Measurements from ENCODE around the gene THBS4.

Gene THBS4

DNA sequence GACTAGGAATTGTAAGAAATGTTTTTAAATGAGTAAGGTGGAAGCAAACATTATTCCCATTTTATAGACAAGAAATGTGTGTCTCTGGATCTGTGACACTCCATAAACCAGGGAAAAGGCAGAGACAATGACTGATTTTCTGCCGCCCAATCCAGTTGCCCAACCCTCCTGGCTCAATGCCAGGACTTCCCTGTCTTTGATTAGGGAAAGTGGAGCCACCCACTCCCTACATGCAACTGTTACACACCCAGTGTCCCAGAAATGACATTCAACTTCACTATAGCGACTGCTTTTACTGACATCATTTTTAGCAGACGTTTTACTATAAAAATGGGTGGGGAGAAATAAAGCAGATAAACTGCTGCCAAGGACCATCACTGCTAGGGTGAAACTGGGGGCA, 79.7 kb downstream of the THBS4 start:
- 94 to 96% methylated on average over 3 of the region's 3 CpGs for WGBS, 2 experiments

DNA sequence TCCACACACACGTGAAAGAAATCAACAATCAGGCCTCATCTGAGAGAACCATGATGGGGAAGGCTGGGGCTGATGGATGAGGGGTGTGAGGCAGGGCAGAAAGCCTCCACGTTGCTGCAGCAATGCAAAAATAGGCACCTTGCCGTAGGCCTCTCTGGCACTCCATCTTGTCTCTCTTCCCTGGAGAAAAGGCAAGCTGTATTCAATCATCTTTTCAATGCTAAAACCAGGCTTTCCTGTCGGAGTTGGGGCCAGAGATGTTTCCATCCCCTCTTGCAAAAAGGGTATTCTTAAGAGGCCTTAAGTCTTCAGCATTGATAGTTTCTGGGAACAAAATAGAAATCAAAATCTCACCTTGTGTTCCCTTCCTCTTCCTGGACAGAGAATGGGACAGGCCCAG, 80.9 kb downstream of the THBS4 start:
- 83 to 89% methylated on average over 4 of the region's 4 CpGs for WGBS, 2 experiments
- Histone ChIP-seq H3K4me3 (ENCODE audit: insufficient read depth, low read depth, low read length) (no peak overlapping the region), H3K9me3 (ENCODE audit: control insufficient read depth, low read length) (peaks cover 3% of the 10 kb centered on the region), H3K27ac (ENCODE audit: insufficient read depth, low read depth, low read length, poor library complexity, severe bottlenecking) (no peak overlapping the region), H3K4me1 (ENCODE audit: control insufficient read depth, insufficient read depth, low read length) (peaks cover 10% of the 10 kb centered on the region), H3K27me3 (ENCODE audit: control insufficient read depth, insufficient read depth, low read length, poor library complexity, severe bottlenecking) (no peaks in the 10 kb centered on the region), H3K36me3 (ENCODE audit: control insufficient read depth, insufficient read depth, low read length) (no peaks in the 10 kb centered on the region)

More for the DNA sequence above, 79.7 kb downstream of the THBS4 start:
- Histone ChIP-seq H3K36me3 (ENCODE audit: control insufficient read depth, insufficient read depth, low read length) (no peaks in the 10 kb centered on the region), H3K9me3 (ENCODE audit: control insufficient read depth, low read length) (peaks cover 3% of the 10 kb centered on the region), H3K27me3 (ENCODE audit: control insufficient read depth, insufficient read depth, low read length, poor library complexity, severe bottlenecking) (no peaks in the 10 kb centered on the region), H3K27ac (ENCODE audit: insufficient read depth, low read depth, low read length, poor library complexity, severe bottlenecking) (no peak overlapping the region), H3K4me1 (ENCODE audit: control insufficient read depth, insufficient read depth, low read length) (peaks cover 21% of the 10 kb centered on the region), H3K4me3 (ENCODE audit: insufficient read depth, low read depth, low read length) (no peak overlapping the region)

DNA sequence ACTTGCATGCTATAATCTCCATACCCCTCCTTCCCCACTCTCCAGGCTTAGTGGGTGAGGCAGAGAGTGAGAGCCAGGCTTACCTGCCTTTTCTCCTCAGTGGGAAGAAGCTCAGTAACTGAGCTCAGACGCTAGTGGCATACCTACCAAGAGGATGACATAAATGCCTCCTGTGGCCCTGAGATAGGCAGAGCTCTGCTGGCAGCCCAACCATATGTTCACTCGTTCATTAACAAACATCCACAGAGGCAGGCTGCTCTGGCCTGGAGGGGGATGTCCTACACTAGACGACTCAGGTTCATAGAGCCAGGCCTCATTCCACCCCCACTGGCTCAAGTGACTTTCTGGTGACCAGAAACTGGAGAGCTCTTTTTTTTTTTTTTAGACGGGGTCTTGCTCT, 81.3 kb downstream of the THBS4 start:
- no peaks in the 10 kb centered on the region for H3K27me3 ChIP-seq (ENCODE audit: control insufficient read depth, insufficient read depth, low read length, poor library complexity, severe bottlenecking)
- H3K27ac ChIP-seq (ENCODE audit: insufficient read depth, low read depth, low read length, poor library complexity, severe bottlenecking): no peak overlapping the region
- H3K4me3 ChIP-seq (ENCODE audit: insufficient read depth, low read depth, low read length): no peak overlapping the region
- no peaks in the 10 kb centered on the region for H3K36me3 ChIP-seq (ENCODE audit: control insufficient read depth, insufficient read depth, low read length)
- H3K4me1 ChIP-seq (ENCODE audit: control insufficient read depth, insufficient read depth, low read length): peaks cover 6% of the 10 kb centered on the region
- WGBS, 2 experiments: 76 to 86% methylated on average over 4 of the region's 4 CpGs
- peaks cover 3% of the 10 kb centered on the region for H3K9me3 ChIP-seq (ENCODE audit: control insufficient read depth, low read length)

DNA sequence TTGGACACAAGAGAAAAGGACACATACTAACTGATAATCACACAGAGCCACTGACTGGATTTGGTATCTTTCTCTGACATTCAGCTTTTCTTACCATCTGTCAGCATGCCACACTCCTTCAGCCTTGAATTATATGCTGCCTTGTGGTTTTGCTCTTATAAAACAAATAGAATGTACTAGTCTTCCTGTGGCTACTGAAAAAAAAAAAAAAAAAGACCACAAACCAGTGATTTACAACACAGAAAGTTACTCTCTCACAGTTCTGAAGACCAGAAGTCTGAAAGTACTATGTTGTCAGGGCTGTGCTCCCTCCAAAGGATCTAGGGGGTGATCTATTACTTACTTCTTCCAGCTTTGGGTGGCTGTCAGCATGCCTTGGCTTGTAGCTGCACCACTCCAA, 82.3 kb downstream of the THBS4 start:
- no peaks in the 10 kb centered on the region for H3K27me3 ChIP-seq (ENCODE audit: control insufficient read depth, insufficient read depth, low read length, poor library complexity, severe bottlenecking)

DNA sequence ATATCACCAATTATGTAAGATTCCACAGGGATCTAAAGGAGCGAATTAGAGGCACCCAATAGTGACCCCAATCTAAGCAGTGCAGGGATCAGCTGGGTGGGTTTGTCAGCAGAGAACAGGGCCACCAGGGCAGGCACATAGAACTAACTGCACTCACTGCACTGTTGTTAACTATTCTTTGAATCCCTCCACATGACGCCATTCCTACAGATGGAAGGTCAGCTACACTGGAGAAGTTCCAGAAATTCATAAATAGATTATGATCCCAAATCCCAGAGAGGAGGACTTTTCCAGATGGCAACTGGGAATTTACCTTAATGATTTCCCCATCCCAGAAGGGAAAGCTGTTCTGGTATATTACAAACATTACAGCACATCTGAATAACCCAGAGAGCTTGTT, 84.2 kb downstream of the THBS4 start:
- Histone ChIP-seq H3K27ac (ENCODE audit: insufficient read depth, low read depth, low read length, poor library complexity, severe bottlenecking) (no peak overlapping the region), H3K4me3 (ENCODE audit: insufficient read depth, low read depth, low read length) (no peak overlapping the region), H3K4me1 (ENCODE audit: control insufficient read depth, insufficient read depth, low read length) (no peaks in the 10 kb centered on the region), H3K9me3 (ENCODE audit: control insufficient read depth, low read length) (no peaks in the 10 kb centered on the region), H3K27me3 (ENCODE audit: control insufficient read depth, insufficient read depth, low read length, poor library complexity, severe bottlenecking) (no peaks in the 10 kb centered on the region), H3K36me3 (ENCODE audit: control insufficient read depth, insufficient read depth, low read length) (no peaks in the 10 kb centered on the region)
- 93 to 94% methylated on average over 2 of the region's 2 CpGs for WGBS, 2 experiments

More for the DNA sequence above, 82.3 kb downstream of the THBS4 start:
- Histone ChIP-seq H3K4me1 (ENCODE audit: control insufficient read depth, insufficient read depth, low read length) (no peaks in the 10 kb centered on the region), H3K27ac (ENCODE audit: insufficient read depth, low read depth, low read length, poor library complexity, severe bottlenecking) (no peak overlapping the region), H3K4me3 (ENCODE audit: insufficient read depth, low read depth, low read length) (no peak overlapping the region), H3K9me3 (ENCODE audit: control insufficient read depth, low read length) (peaks cover 3% of the 10 kb centered on the region), H3K36me3 (ENCODE audit: control insufficient read depth, insufficient read depth, low read length) (no peaks in the 10 kb centered on the region)

DNA sequence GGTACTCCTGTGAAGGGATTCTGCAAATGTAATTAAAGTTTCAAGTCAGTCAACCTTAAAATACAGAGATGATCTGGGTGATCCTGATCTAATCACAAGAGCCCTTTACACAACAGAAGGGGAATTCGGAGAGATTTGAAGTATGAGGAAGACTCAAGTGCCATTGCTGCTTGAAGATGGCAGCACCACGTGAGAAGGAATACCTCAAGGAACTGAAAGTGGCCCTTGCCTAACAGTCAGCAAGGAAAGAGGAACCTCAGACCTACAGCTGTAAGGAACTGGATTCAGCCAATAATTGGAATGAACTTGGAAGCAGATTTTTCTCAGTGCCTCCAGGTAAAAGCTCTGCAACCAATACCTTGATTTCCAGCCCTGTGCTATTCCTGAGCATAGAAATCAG, 87.4 kb downstream of the THBS4 start:
- Histone ChIP-seq H3K27me3 (ENCODE audit: control insufficient read depth, insufficient read depth, low read length, poor library complexity, severe bottlenecking) (no peaks in the 10 kb centered on the region), H3K4me1 (ENCODE audit: control insufficient read depth, insufficient read depth, low read length) (no peaks in the 10 kb centered on the region), H3K27ac (ENCODE audit: insufficient read depth, low read depth, low read length, poor library complexity, severe bottlenecking) (no peak overlapping the region), H3K4me3 (ENCODE audit: insufficient read depth, low read depth, low read length) (no peak overlapping the region), H3K36me3 (ENCODE audit: control insufficient read depth, insufficient read depth, low read length) (no peaks in the 10 kb centered on the region), H3K9me3 (ENCODE audit: control insufficient read depth, low read length) (no peaks in the 10 kb centered on the region)
- 83 to 97% methylated on average over 2 of the region's 2 CpGs for WGBS, 2 experiments

DNA sequence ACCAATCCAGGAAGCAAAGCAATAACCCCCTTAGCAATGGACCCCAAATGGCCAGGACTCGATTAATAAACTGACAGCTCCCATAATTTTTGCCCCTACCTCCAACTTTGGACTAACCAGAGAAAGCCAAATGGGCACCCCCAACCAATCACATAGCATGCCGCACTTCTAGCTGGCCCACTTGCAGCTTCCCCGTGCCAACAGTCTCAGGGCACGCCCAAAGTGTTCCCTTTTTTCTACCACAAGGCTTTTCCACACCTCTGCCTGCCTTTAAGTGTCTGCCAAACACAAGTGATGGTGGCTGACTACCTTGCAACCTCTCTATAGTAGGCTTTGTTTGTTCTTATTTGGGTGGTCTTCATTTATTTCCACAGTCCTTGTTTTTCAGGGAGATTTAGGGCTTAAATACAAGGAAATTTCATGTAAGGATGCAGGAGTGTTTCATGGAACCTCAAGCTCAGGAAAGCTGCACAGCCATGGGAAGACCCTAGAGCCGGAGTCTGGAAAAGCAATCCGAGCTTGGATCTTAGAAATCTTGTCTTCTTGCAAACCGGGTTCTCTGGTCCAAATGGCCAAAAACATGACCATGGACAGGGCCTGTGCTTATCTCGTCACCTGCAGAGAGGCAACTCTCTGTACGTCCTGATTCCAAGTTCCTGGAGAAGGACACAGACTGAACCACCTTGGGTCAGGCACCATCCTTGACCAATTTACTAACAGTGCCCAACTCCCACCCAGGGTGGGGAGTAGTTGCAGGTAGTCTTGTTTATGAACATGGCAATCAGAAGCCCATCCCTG, 89.2 kb downstream of the THBS4 start:
- Histone ChIP-seq H3K4me3 (ENCODE audit: insufficient read depth, low read depth, low read length) (no peak overlapping the region), H3K4me1 (ENCODE audit: control insufficient read depth, insufficient read depth, low read length) (no peaks in the 10 kb centered on the region), H3K27ac (ENCODE audit: insufficient read depth, low read depth, low read length, poor library complexity, severe bottlenecking) (no peak overlapping the region), H3K36me3 (ENCODE audit: control insufficient read depth, insufficient read depth, low read length) (no peaks in the 10 kb centered on the region), H3K27me3 (ENCODE audit: control insufficient read depth, insufficient read depth, low read length, poor library complexity, severe bottlenecking) (no peaks in the 10 kb centered on the region), H3K9me3 (ENCODE audit: control insufficient read depth, low read length) (no peaks in the 10 kb centered on the region)
- WGBS, 2 experiments: 91 to 92% methylated on average over 9 of the region's 9 CpGs

DNA sequence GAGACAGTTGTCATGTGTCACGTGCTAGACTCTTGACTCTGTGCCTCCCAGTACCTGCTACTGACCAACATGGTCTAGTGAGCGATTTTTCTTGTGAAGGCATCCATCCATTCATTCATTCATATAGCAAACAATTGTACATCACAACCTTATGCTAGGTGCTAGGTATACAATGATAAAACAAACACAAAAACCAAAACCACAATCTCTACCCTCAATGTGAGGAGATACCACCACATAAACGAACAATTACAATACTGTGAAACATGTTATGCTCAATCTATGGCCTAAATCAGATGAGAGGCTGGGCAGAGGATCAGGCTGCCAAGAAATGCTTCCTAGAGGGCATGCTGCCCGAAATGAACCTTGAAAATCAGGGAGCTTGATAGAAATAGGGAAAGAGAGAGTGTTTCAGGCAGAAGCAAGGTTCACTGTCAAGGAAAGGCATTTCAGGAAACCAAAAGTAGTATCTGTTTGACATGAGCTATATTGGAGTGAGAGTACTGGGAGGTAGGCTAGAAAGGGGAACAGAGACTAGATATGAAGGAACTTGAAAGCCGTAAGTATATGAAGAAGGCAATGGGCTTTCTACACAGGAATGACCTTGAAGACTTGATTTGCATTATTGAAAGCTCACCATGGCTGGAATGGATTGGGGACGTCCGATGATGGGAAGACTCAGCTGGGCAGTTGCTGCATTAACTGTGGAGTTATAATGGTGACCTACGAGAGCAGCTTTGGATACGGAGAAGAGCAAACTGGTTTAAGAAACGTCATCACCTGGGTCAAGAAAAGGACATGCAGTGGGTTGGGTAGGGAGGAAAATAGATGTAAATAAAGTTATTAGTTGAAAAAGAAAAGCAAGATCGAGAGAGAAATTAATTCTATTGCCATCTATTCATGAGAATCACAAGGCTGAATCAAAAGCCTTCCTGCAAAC, 90.1 kb downstream of the THBS4 start:
- no peaks in the 10 kb centered on the region for H3K27me3 ChIP-seq (ENCODE audit: control insufficient read depth, insufficient read depth, low read length, poor library complexity, severe bottlenecking)
- H3K36me3 ChIP-seq (ENCODE audit: control insufficient read depth, insufficient read depth, low read length): no peaks in the 10 kb centered on the region
- H3K27ac ChIP-seq (ENCODE audit: insufficient read depth, low read depth, low read length, poor library complexity, severe bottlenecking): no peak overlapping the region
- no peaks in the 10 kb centered on the region for H3K9me3 ChIP-seq (ENCODE audit: control insufficient read depth, low read length)
- H3K4me3 ChIP-seq (ENCODE audit: insufficient read depth, low read depth, low read length): no peak overlapping the region
- no peaks in the 10 kb centered on the region for H3K4me1 ChIP-seq (ENCODE audit: control insufficient read depth, insufficient read depth, low read length)
- WGBS, 2 experiments: 94 to 95% methylated on average over 11 of the region's 11 CpGs

DNA sequence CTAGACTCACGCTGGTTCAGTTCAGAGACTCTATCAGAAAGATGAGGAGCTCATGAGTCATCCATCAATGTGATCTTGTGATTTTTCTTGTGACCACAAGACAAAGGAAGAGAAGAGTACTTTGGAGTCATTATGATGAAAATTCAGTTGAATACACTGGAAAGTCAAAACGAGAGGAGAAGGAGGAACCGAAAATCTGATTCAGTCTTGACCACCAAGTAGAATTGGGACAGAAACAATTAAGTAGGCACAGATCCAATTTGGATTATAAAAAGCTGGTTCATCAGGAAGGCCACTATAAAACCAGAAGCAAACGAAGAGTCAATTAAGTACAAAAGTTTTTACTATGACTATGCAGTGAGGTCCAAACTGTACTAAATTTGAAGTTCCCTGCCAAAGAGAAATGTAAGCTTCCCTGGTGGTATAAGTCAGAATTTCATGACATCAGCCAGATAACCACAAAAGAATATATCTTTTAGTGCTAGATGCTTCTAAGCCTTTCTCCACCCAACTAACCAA, 90.9 kb downstream of the THBS4 start:
- Histone ChIP-seq H3K4me1 (ENCODE audit: control insufficient read depth, insufficient read depth, low read length) (no peaks in the 10 kb centered on the region), H3K9me3 (ENCODE audit: control insufficient read depth, low read length) (no peaks in the 10 kb centered on the region), H3K27me3 (ENCODE audit: control insufficient read depth, insufficient read depth, low read length, poor library complexity, severe bottlenecking) (no peaks in the 10 kb centered on the region), H3K4me3 (ENCODE audit: insufficient read depth, low read depth, low read length) (no peak overlapping the region), H3K36me3 (ENCODE audit: control insufficient read depth, insufficient read depth, low read length) (no peaks in the 10 kb centered on the region), H3K27ac (ENCODE audit: insufficient read depth, low read depth, low read length, poor library complexity, severe bottlenecking) (no peak overlapping the region)
- 91 to 93% methylated on average over 4 of the region's 4 CpGs for WGBS, 2 experiments

DNA sequence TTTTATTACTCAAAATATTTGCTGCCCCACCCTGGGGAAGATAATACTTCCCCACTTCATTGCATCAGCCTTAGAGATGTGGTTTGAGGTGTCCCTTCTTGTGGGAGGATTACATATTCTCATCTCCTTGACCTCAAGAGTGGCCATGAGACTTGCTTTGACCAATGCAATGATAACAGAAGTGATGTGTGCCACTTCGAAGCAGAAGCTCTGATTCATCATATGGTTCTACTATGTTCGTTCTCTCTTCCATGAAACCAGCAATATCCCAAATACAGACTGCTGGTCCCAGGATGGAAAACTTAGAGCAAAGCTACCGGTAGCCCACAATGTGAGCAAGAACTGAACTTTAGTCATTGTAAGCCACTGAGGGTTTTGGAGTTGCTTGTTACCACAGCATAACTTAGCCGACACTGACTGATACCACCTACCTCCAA, 92.0 kb downstream of the THBS4 start:
- 94 to 97% methylated on average over 4 of the region's 4 CpGs for WGBS, 2 experiments
- H3K27me3 ChIP-seq (ENCODE audit: control insufficient read depth, insufficient read depth, low read length, poor library complexity, severe bottlenecking): no peaks in the 10 kb centered on the region
- H3K9me3 ChIP-seq (ENCODE audit: control insufficient read depth, low read length): no peaks in the 10 kb centered on the region
- H3K36me3 ChIP-seq (ENCODE audit: control insufficient read depth, insufficient read depth, low read length): no peaks in the 10 kb centered on the region
- H3K4me3 ChIP-seq (ENCODE audit: insufficient read depth, low read depth, low read length): no peak overlapping the region
- H3K4me1 ChIP-seq (ENCODE audit: control insufficient read depth, insufficient read depth, low read length): no peaks in the 10 kb centered on the region
- H3K27ac ChIP-seq (ENCODE audit: insufficient read depth, low read depth, low read length, poor library complexity, severe bottlenecking): no peak overlapping the region
